Stomach (tissue), 4 donors: ENCODE results near the gene NUSAP1.

Source experiments
- CTCF ChIP-seq, 7 experiments: fragments of 450-650 bp in 4 of 7; fragments of 200-600 bp in 3 of 7; sonication (generic) in 3 of 7; IDR thresholded peaks; one replicate each; pipeline ENCODE4 v1.5.1; 2016 to 2019; ENCODE audit warnings: antibody characterized with exemption in 7 of 7, control low read depth in 2 of 7, mild to moderate bottlenecking in 1 of 7
- EP300 ChIP-seq: sonication (generic); formaldehyde crosslinking; IDR thresholded peaks from one replicate; pipeline ENCODE4 v1.6.1; 2017; ENCODE audit warnings: antibody characterized with exemption
- POLR2A ChIP-seq, 4 donors: fragments of 450-650 bp; IDR thresholded peaks; one replicate each; pipeline ENCODE4 v1.6.1; 2016; ENCODE audit warnings: antibody characterized with exemption in 4 of 4, control low read depth in 2 of 4, mild to moderate bottlenecking in 1 of 4, moderate library complexity in 1 of 4

- peak in 1 of 7 experiments; percentile 79 for TF ChIP-seq CTCF (IDR thresholded peaks at IDR 0.05)
- no peak for TF ChIP-seq POLR2A (IDR thresholded peaks at IDR 0.05)
- no peak for TF ChIP-seq EP300
Measured at GRCh38 chr15:41331833-41332193, 868 bp upstream of the NUSAP1 start.
